ENCODE data around the gene LY9.

LY9 gene

DNA sequence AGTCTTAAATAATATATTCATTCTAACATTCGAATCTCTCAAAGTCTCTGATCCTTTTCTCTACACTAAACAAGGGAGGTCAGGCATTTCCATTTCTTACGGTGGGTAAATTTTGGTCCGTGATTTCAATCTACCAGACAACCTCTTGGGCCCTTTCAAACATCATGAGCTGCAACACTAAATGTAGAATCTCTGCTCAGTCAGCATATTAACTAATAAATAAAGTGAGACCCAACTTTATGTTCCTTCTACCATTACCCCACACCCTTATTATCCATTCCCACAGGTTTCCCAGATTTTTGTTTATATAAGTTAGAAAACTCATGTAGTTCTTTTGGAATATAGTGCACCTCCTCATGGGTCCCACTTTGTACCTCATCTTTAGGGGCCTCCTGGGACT is 32.0 kb upstream of the LY9 start:
- Histone ChIP-seq H3K9ac (ENCODE audit: low read depth, low read length, poor library complexity, severe bottlenecking) (no peak overlapping the region), H3K4me1 (ENCODE audit: insufficient read depth, low read length, poor library complexity, severe bottlenecking) (peaks cover 17% of the 10 kb centered on the region), H4K20me1 (ENCODE audit: insufficient read depth, low read length, poor library complexity, severe bottlenecking) (no peaks in the 10 kb centered on the region), H3F3A (ENCODE audit: low read depth) (no peaks in the 10 kb centered on the region), H3K9me2 (replicated peaks; ENCODE audit: low read depth, low read length) (no peaks in the 10 kb centered on the region), H3K9me3 (ENCODE audit: insufficient read depth, low read depth, low read length) (no peaks in the 10 kb centered on the region), H2AFZ (ENCODE audit: low read length) (no peak overlapping the region), H3K4me3 (ENCODE audit: low read length, poor library complexity, severe bottlenecking) (no peak overlapping the region), H3K36me3 (ENCODE audit: insufficient read depth, low read length) (no peaks in the 10 kb centered on the region), H3K79me2 (ENCODE audit: insufficient read depth, low read length) (no peaks in the 10 kb centered on the region), H3K27me3 (ENCODE audit: insufficient read depth, low read length, poor library complexity, severe bottlenecking) (no peaks in the 10 kb centered on the region), H3K4me2 (ENCODE audit: low read depth, low read length, poor library complexity, severe bottlenecking) (no peak overlapping the region)
- no peak for TF ChIP-seq EZH2phosphoT487 (IDR thresholded peaks at IDR 0.05; ENCODE audit: borderline replicate concordance)
- TF ChIP-seq CTCF (conservative IDR thresholded peaks at IDR 0.05; ENCODE audit: low read length), result no peak

GRCh38 chr1:160767395-160768294 is 28.3 kb upstream of the LY9 start:
- H3K79me2 ChIP-seq (ENCODE audit: insufficient read depth, low read length), result no peaks in the 10 kb centered on the region
- H3K4me1 ChIP-seq (ENCODE audit: insufficient read depth, low read length, poor library complexity, severe bottlenecking), result peaks cover 17% of the 10 kb centered on the region
- H3K4me2 ChIP-seq (ENCODE audit: low read depth, low read length, poor library complexity, severe bottlenecking), result peak overlapping the region; percentile 76
- no peaks in the 10 kb centered on the region for H3K9me3 ChIP-seq (ENCODE audit: insufficient read depth, low read depth, low read length)
- H4K20me1 ChIP-seq (ENCODE audit: insufficient read depth, low read length, poor library complexity, severe bottlenecking), result no peaks in the 10 kb centered on the region
- no peaks in the 10 kb centered on the region for H3K9me2 ChIP-seq (replicated peaks; ENCODE audit: low read depth, low read length)
- peak overlapping the region; percentile 58 for H3K4me3 ChIP-seq (ENCODE audit: low read length, poor library complexity, severe bottlenecking)
- H3F3A ChIP-seq (ENCODE audit: low read depth), result no peaks in the 10 kb centered on the region
- H3K36me3 ChIP-seq (ENCODE audit: insufficient read depth, low read length), result no peaks in the 10 kb centered on the region
- no peaks in the 10 kb centered on the region for H3K27me3 ChIP-seq (ENCODE audit: insufficient read depth, low read length, poor library complexity, severe bottlenecking)
- peak overlapping the region; percentile 81 for H2AFZ ChIP-seq (ENCODE audit: low read length)
- TF ChIP-seq CTCF (conservative IDR thresholded peaks at IDR 0.05; ENCODE audit: low read length) (no peak), EZH2phosphoT487 (IDR thresholded peaks at IDR 0.05; ENCODE audit: borderline replicate concordance) (no peak)
- H3K9ac ChIP-seq (ENCODE audit: low read depth, low read length, poor library complexity, severe bottlenecking), result peak overlapping the region; percentile 58

GRCh38 chr1:160768295-160768657 is 27.7 kb upstream of the LY9 start:
- Histone ChIP-seq H3K9me3 (ENCODE audit: insufficient read depth, low read depth, low read length) (no peaks in the 10 kb centered on the region), H3K27me3 (ENCODE audit: insufficient read depth, low read length, poor library complexity, severe bottlenecking) (no peaks in the 10 kb centered on the region), H3K79me2 (ENCODE audit: insufficient read depth, low read length) (no peaks in the 10 kb centered on the region), H4K20me1 (ENCODE audit: insufficient read depth, low read length, poor library complexity, severe bottlenecking) (no peaks in the 10 kb centered on the region), H3K4me3 (ENCODE audit: low read length, poor library complexity, severe bottlenecking) (peak overlapping the region; percentile 58), H3F3A (ENCODE audit: low read depth) (no peaks in the 10 kb centered on the region), H3K4me2 (ENCODE audit: low read depth, low read length, poor library complexity, severe bottlenecking) (peak overlapping the region; percentile 76), H3K36me3 (ENCODE audit: insufficient read depth, low read length) (no peaks in the 10 kb centered on the region), H3K9ac (ENCODE audit: low read depth, low read length, poor library complexity, severe bottlenecking) (peak overlapping the region; percentile 58), H3K9me2 (replicated peaks; ENCODE audit: low read depth, low read length) (no peaks in the 10 kb centered on the region), H3K4me1 (ENCODE audit: insufficient read depth, low read length, poor library complexity, severe bottlenecking) (peaks cover 17% of the 10 kb centered on the region), H2AFZ (ENCODE audit: low read length) (peak overlapping the region; percentile 81)
- TF ChIP-seq CTCF (conservative IDR thresholded peaks at IDR 0.05; ENCODE audit: low read length) (peak; percentile 92), EZH2phosphoT487 (IDR thresholded peaks at IDR 0.05; ENCODE audit: borderline replicate concordance) (no peak)

All from Loucy (cell line).